Lower lobe of right lung (tissue), 2 donors: ENCODE results near the gene WDR76. TPM values are rescaled to one million over a fixed set of nuclear protein-coding genes. Genes with fewer than 3 reads are reported as not detected.
"Not testable (repeated sequence)": the region's sequence is repeated elsewhere in the genome, so short reads cannot be mapped to it uniquely, and the experiment has no call there.

Experiments used
- ATAC-seq, 2 donors: fragments of 200-7000 bp; cut with Tn5 transposase; one replicate each; pipeline ENCODE4 v1.9.1; 2020 to 2022; ENCODE audit warnings: mild to moderate bottlenecking in 2 of 2, moderate library complexity in 2 of 2
- DNase-seq: peaks from one replicate; pipeline ENCODE4 v3.0.0-alpha.2; 2020
- H3K27ac ChIP-seq: fragments of 200-600 bp; one replicate; pipeline ENCODE4 v1.8.0; 2022
- H3K27me3 ChIP-seq: fragments of 200-600 bp; one replicate; pipeline ENCODE4 v1.8.0; 2022; ENCODE audit warnings: low read depth
- H3K36me3 ChIP-seq: fragments of 200-600 bp; one replicate; pipeline ENCODE4 v1.8.0; 2022; ENCODE audit warnings: mild to moderate bottlenecking
- H3K4me1 ChIP-seq: fragments of 200-600 bp; one replicate; pipeline ENCODE4 v1.8.0; 2022
- H3K4me3 ChIP-seq: fragments of 200-600 bp; one replicate; pipeline ENCODE4 v1.8.0; 2022; ENCODE audit warnings: mild to moderate bottlenecking
- H3K9me3 ChIP-seq: fragments of 200-600 bp; one replicate; pipeline ENCODE4 v1.8.0; 2022
- intact Hi-C: fragments of 100-400 bp; cut with DNase I; formaldehyde crosslinking; loops from one replicate; pipeline ENCODE4 v1.11.0; 2022
- total RNA-seq: library from RNA; stranded (reverse); fragmentation: NEBNext Ultra II Directional; extraction: Animal tissue kit (Norgen Biotek cat#: 25700); gene quantifications from one replicate; pipeline ENCODE4 v1.2.1, GENCODE V29; 2021
- TF ChIP-seq, protein P1 (sequence below): fragments of 200-600 bp; IDR thresholded peaks from one replicate; pipeline ENCODE4 v1.8.0; 2022; ENCODE audit warnings: antibody characterized with exemption, mild to moderate bottlenecking
- donor health status: DM: no; HTN: yes; CAD: no; lungs with severe emphysema.

WDR76 gene
- total RNA-seq, 1 donor from 2014 or later, result 5.7 TPM

DNA sequence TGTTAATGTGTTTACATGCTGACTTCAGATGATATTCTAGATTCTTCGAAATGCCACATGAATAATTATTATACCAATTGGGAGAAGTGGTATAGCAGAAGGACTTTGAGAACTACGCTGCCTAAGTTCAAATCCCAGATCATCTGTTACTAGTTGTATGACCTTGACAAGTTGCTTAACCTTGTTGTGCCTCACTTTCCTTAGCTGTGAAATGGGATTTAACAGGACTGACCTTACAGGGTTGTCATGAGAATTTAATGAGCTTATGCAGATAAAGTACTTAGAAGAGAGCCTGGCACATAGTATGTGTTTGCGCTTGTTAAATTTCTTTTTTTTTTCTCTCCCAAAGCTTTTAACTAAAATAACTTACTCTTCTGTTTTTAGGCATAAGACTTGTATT lies 24.4 kb downstream of the WDR76 start:
- intact Hi-C loops, result no loop called here
- no peaks in the 10 kb centered on the region for H3K4me1 ChIP-seq
- H3K36me3 ChIP-seq, result peaks cover 24% of the 10 kb centered on the region
- DNase-seq, result no peak
- H3K27ac ChIP-seq, result no peak overlapping the region
- no peak for ATAC-seq
- H3K27me3 ChIP-seq, result no peaks in the 10 kb centered on the region
- H3K4me3 ChIP-seq, result no peak overlapping the region
- TF ChIP-seq, protein P1, sequence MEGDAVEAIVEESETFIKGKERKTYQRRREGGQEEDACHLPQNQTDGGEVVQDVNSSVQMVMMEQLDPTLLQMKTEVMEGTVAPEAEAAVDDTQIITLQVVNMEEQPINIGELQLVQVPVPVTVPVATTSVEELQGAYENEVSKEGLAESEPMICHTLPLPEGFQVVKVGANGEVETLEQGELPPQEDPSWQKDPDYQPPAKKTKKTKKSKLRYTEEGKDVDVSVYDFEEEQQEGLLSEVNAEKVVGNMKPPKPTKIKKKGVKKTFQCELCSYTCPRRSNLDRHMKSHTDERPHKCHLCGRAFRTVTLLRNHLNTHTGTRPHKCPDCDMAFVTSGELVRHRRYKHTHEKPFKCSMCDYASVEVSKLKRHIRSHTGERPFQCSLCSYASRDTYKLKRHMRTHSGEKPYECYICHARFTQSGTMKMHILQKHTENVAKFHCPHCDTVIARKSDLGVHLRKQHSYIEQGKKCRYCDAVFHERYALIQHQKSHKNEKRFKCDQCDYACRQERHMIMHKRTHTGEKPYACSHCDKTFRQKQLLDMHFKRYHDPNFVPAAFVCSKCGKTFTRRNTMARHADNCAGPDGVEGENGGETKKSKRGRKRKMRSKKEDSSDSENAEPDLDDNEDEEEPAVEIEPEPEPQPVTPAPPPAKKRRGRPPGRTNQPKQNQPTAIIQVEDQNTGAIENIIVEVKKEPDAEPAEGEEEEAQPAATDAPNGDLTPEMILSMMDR, result no peak
- H3K9me3 ChIP-seq, result no peaks in the 10 kb centered on the region

DNA sequence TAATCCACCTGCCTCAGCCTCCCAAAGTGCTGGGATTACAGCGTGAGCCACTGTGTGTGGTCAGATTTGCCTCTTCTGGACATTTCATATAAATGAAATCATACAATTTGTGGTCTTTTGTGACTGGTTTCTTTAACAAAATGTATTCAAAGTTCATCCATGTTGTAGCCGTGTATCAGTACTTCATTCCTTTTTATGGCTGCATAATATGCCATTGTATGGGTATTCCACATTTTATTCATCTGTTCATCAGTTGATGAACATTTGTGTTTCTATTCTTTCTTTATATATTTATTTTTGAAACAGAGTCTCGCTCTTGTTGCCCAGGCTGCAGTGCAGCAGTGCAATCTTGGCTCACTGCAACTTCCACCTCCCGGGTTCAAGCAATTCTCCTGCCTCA lies 25.8 kb downstream of the WDR76 start:
- intact Hi-C loops, result no loop called here
- TF ChIP-seq, protein P1, result no peak
- peaks cover 35% of the 10 kb centered on the region for H3K36me3 ChIP-seq

DNA sequence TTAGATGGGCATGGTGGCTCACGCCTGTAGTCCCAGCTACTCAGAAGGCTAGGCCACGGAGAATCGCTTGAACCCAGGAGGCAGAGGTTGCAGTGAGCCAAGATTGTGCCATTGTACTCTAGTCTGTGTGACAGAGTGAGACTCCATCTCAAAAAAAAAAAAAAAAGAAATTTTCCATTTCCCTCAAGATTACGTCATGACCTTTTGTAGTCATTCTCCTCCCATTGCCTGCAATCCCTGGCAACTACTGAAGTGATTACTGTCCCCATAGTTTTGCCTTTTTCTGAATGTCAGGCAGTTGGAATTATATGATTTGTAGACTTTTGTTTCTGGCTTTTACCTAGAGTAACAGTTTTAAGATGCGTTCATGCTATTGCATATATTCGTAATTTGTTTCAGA lies 28.0 kb downstream of the WDR76 start:
- H3K36me3 ChIP-seq, result peaks cover 49% of the 10 kb centered on the region
- H3K4me1 ChIP-seq, result no peaks in the 10 kb centered on the region
- no peak for DNase-seq
- no peaks in the 10 kb centered on the region for H3K9me3 ChIP-seq
- intact Hi-C loops, result no loop called here
- H3K27me3 ChIP-seq, result no peaks in the 10 kb centered on the region
- TF ChIP-seq, protein P1, result no peak
- H3K27ac ChIP-seq, result no peak overlapping the region
- no peak for ATAC-seq
- H3K4me3 ChIP-seq, result no peak overlapping the region

More for the DNA sequence above, 25.8 kb downstream of the WDR76 start:
- ATAC-seq (no peak), DNase-seq (no peak)
- Histone ChIP-seq H3K4me3 (no peak overlapping the region), H3K27me3 (no peaks in the 10 kb centered on the region), H3K9me3 (no peaks in the 10 kb centered on the region), H3K27ac (no peak overlapping the region), H3K4me1 (no peaks in the 10 kb centered on the region)

DNA sequence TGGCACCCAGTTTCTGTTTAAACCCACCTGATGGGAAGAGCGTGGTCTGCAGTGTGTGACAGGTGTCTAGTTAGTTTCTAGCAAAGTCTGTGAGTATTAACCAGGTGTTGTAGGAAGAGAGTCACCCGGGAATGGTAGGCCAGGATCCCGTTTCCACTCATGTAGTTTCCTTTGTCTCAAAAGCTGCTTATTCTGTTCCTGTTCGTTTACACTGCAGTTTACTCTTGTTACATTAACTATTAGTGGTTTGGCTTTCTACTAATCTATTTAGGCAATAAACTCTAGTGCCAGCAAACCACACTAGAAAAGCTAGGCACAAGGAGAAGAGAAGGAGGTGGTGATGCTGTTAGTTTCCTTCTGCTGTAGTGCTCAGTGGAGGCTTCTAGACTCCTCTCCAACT lies 32.7 kb downstream of the WDR76 start:
- Histone ChIP-seq H3K27ac (no peak overlapping the region), H3K4me1 (no peaks in the 10 kb centered on the region), H3K36me3 (peaks cover 44% of the 10 kb centered on the region), H3K27me3 (no peaks in the 10 kb centered on the region), H3K4me3 (no peak overlapping the region), H3K9me3 (no peaks in the 10 kb centered on the region)
- TF ChIP-seq, protein P1, result no peak
- DNase-seq (no peak), ATAC-seq (no peak)
- intact Hi-C loops, result no loop called here

DNA sequence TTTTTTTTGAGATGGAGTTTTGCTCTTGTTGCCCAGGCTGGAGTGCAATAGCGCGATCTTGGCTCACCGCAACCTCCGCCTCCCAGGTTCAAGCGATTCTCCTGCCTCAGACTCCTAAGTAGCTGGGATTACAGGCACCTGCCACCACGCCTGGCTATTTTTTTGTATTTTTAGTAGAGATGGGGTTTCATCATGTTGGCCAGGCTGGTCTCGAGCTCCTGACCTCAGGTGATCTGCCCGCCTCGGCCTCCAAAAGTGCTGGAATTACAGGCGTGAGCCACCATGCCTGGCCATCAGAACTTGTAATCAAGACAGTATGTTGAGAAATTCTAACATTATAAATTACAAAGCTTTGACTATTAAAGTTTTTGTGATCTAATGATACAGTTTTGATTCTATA lies 39.8 kb downstream of the WDR76 start:
- H3K4me1 ChIP-seq, H3K27ac ChIP-seq, H3K4me3 ChIP-seq, H3K9me3 ChIP-seq, DNase-seq, intact Hi-C loops, H3K27me3 ChIP-seq, ATAC-seq: not testable (repeated sequence)
- peaks cover 21% of the 10 kb centered on the region for H3K36me3 ChIP-seq

DNA sequence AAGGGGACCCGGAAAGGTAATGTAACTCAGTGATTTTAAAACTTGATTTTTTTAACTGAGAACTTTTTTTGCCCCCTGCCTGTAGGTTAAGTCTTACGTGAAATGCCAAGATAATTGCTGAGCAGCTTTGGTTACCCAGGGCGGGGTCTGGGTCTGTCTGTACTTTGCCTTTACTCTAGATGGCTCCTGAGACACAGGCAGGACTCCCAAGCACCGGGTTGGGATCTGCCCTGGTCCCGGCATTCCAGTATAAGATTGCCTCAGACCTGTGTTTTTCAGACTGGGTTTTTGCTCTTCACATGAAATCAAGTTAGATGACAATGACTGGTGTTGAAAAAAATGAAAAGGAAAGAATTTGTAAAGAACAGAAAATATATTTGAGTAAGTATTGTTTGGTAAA lies 40.3 kb downstream of the WDR76 start:
- Histone ChIP-seq H3K9me3 (no peaks in the 10 kb centered on the region), H3K4me3 (no peak overlapping the region), H3K4me1 (no peaks in the 10 kb centered on the region), H3K27ac (no peak overlapping the region), H3K36me3 (peaks cover 17% of the 10 kb centered on the region), H3K27me3 (no peaks in the 10 kb centered on the region)
- TF ChIP-seq, protein P1, result no peak
- no peak for ATAC-seq
- DNase-seq, result no peak
- intact Hi-C loops, result no loop called here
